ENCODE results near the gene FSD2. TPM values are rescaled to one million over a fixed set of nuclear protein-coding genes. Genes with fewer than 3 reads are reported as not detected.

FSD2 gene
- total and polyA plus RNA-seq, 2 donors (not counting 1 experiment from before 2014, with no cell fraction given) = not detected

- Mint-ChIP-seq H3K27me3 (no peaks in the 10 kb centered on the region), H3K4me1 (peaks cover 5% of the 10 kb centered on the region), H3K9me3 (ENCODE audit: insufficient read depth) (no peaks in the 10 kb centered on the region), H3K27ac (no peak overlapping the region), H3K4me3 (no peak overlapping the region)
- Histone ChIP-seq H3K9me3 (ENCODE audit: control extremely low read depth in 1 of 3, control insufficient read depth in 2 of 3, insufficient read depth in 1 of 3, low read length in 2 of 3) (peaks cover 0 to 4% (median 0%) of the 10 kb centered on the region in 3 donors), H3K4me1 (ENCODE audit: control insufficient read depth in 2 of 2, insufficient read depth in 2 of 2, low read length in 2 of 2) (no peaks in the 10 kb centered on the region), H3K4me3 (ENCODE audit: control extremely low read depth in 1 of 5, extremely low read depth in 1 of 5, insufficient read depth in 1 of 5, low read depth in 2 of 5, low read length in 4 of 5) (no peak overlapping the region), H2AFZ (ENCODE audit: insufficient read depth, low read depth, low read length, poor library complexity, severe bottlenecking) (no peak overlapping the region), H3K9ac (ENCODE audit: low read length) (no peak overlapping the region), H4K20me1 (ENCODE audit: control insufficient read depth, insufficient read depth, low read length, poor library complexity, severe bottlenecking) (peaks cover 25% of the 10 kb centered on the region), H3K4me2 (replicated peaks; ENCODE audit: low read depth, low read length, poor library complexity, severe bottlenecking) (no peak overlapping the region), H3K79me2 (ENCODE audit: control insufficient read depth, insufficient read depth, low read length) (peaks cover 35% of the 10 kb centered on the region), H3K27me3 (replicated peaks in 1 of 4; ENCODE audit: control extremely low read depth in 1 of 4, control insufficient read depth in 3 of 4, insufficient read depth in 4 of 4, low read length in 3 of 4) (no peaks in the 10 kb centered on the region), H3K27ac (ENCODE audit: low read length in 2 of 2) (no peak overlapping the region), H3K36me3 (replicated peaks in 1 of 2; ENCODE audit: control extremely low read depth in 1 of 2, control insufficient read depth in 1 of 2, extremely low read depth in 1 of 2, insufficient read depth in 2 of 2, low read length in 1 of 2) (peaks cover 8 to 79% of the 10 kb centered on the region in 2 experiments)
- ATAC-seq (ENCODE audit: low read depth) (no peak), DNase-seq (no peak)
- intact Hi-C loops (cut with micrococcal nuclease) = no loop called here
- ChIA-PET POLR2A (no interaction called here), CTCF (no interaction called here)
- no peak for TF ChIP-seq EZH2 (IDR thresholded peaks at IDR 0.05; ENCODE audit: borderline replicate concordance, insufficient read depth, low read depth, low read length, poor library complexity, severe bottlenecking)
- TF ChIP-seq, protein P1, sequence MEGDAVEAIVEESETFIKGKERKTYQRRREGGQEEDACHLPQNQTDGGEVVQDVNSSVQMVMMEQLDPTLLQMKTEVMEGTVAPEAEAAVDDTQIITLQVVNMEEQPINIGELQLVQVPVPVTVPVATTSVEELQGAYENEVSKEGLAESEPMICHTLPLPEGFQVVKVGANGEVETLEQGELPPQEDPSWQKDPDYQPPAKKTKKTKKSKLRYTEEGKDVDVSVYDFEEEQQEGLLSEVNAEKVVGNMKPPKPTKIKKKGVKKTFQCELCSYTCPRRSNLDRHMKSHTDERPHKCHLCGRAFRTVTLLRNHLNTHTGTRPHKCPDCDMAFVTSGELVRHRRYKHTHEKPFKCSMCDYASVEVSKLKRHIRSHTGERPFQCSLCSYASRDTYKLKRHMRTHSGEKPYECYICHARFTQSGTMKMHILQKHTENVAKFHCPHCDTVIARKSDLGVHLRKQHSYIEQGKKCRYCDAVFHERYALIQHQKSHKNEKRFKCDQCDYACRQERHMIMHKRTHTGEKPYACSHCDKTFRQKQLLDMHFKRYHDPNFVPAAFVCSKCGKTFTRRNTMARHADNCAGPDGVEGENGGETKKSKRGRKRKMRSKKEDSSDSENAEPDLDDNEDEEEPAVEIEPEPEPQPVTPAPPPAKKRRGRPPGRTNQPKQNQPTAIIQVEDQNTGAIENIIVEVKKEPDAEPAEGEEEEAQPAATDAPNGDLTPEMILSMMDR (IDR thresholded peaks at IDR 0.05) = no peak
These were observed 14.3 kb upstream of the FSD2 start for GRCh38 chr15:82820128-82820527.

DNA sequence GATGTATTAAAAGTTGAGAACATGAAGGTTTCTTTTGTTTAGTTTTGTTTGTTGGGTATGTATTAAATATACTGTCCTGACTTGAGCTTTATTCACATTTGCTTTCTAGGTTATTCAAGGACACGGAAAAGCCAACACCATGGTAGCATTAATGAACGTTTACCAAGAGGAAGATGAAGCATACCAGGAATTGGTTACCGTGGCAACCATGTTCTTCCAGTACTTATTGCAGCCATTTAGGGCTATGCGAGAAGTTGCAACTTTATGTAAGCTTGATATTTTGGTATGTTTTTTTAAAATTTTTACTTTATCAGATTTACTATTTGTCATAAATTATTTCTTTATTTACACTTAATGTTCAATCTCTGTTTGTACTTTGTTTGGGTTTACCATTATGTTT is 7.1 kb upstream of the FSD2 start:
- ATAC-seq (ENCODE audit: low read depth) = no peak
- Mint-ChIP-seq H3K27ac (no peak overlapping the region), H3K4me3 (no peak overlapping the region), H3K4me1 (peaks cover 37% of the 10 kb centered on the region), H3K27me3 (no peaks in the 10 kb centered on the region), H3K9me3 (ENCODE audit: insufficient read depth) (no peaks in the 10 kb centered on the region)
- Histone ChIP-seq H3K36me3 (replicated peaks in 1 of 2; ENCODE audit: control extremely low read depth in 1 of 2, control insufficient read depth in 1 of 2, extremely low read depth in 1 of 2, insufficient read depth in 2 of 2, low read length in 1 of 2) (peaks cover 5 to 44% of the 10 kb centered on the region in 2 experiments), H3K27ac (ENCODE audit: low read length in 2 of 2) (peak overlapping the region in 1 of 2 donors; percentile 99), H3K9me3 (ENCODE audit: control extremely low read depth in 1 of 3, control insufficient read depth in 2 of 3, insufficient read depth in 1 of 3, low read length in 2 of 3) (no peaks in the 10 kb centered on the region), H3K4me2 (replicated peaks; ENCODE audit: low read depth, low read length, poor library complexity, severe bottlenecking) (no peak overlapping the region), H4K20me1 (ENCODE audit: control insufficient read depth, insufficient read depth, low read length, poor library complexity, severe bottlenecking) (peaks cover 23% of the 10 kb centered on the region), H3K79me2 (ENCODE audit: control insufficient read depth, insufficient read depth, low read length) (peaks cover 68% of the 10 kb centered on the region), H3K4me3 (ENCODE audit: control extremely low read depth in 1 of 5, extremely low read depth in 1 of 5, insufficient read depth in 1 of 5, low read depth in 2 of 5, low read length in 4 of 5) (no peak overlapping the region), H3K4me1 (ENCODE audit: control insufficient read depth in 2 of 2, insufficient read depth in 2 of 2, low read length in 2 of 2) (peaks cover 14 to 21% of the 10 kb centered on the region in 2 donors), H2AFZ (ENCODE audit: insufficient read depth, low read depth, low read length, poor library complexity, severe bottlenecking) (no peak overlapping the region), H3K27me3 (replicated peaks in 1 of 4; ENCODE audit: control extremely low read depth in 1 of 4, control insufficient read depth in 3 of 4, insufficient read depth in 4 of 4, low read length in 3 of 4) (no peaks in the 10 kb centered on the region), H3K9ac (ENCODE audit: low read length) (no peak overlapping the region)
- intact Hi-C loops (cut with micrococcal nuclease) = no loop called here
- no peak for DNase-seq
- POLR2A ChIA-PET = no interaction called here
- CTCF ChIA-PET = interaction anchor here (0.6 to 1.4 kb wide), 2 partner anchors 10 to 32 kb away, joined by 3 to 6 read pairs; no protein-coding TSS in a partner anchor
- WGBS (ENCODE audit: insufficient coverage) = 89% methylated on average over 3 of the region's 4 CpGs
- TF ChIP-seq EZH2 (IDR thresholded peaks at IDR 0.05; ENCODE audit: borderline replicate concordance, insufficient read depth, low read depth, low read length, poor library complexity, severe bottlenecking) = no peak
- TF ChIP-seq, protein P1 (IDR thresholded peaks at IDR 0.05) = no peak

All from B cell (primary cell).